Measurements from ENCODE around the gene RANBP10.

The RANBP10 gene

GRCh38 chr16:67673712-67674580 is 132.4 kb downstream of the RANBP10 start:
- DNase-seq: no peak
